CD4-positive, alpha-beta T cell (primary cell): ENCODE measurements around the gene CCDC146. TPM values are rescaled to one million over a fixed set of nuclear protein-coding genes. Genes with fewer than 3 reads are reported as not detected.
"Not testable (repeated sequence)": the region's sequence is repeated elsewhere in the genome, so short reads cannot be mapped to it uniquely, and the experiment has no call there.

Experiments
- ATAC-seq: fragments of 200-7000 bp; cut with Tn5 transposase; one replicate; pipeline ENCODE4 v1.10.0; 2022; ENCODE audit warnings: mild to moderate bottlenecking; ENCODE audit not compliant: poor library complexity
- CTCF ChIA-PET: fragments of 350-600 bp; sonication (Branson Sonifier 250); formaldehyde crosslinking; loops from one replicate; lab custom pipeline; 2021; ENCODE audit warnings: antibody characterized with exemption, inconsistent platforms; lab: Charles Lee
- POLR2A ChIA-PET: fragments of 350-600 bp; sonication (Branson Sonifier 250); formaldehyde crosslinking; loops from one replicate; lab custom pipeline; 2021; ENCODE audit warnings: antibody characterized with exemption, inconsistent platforms; lab: Charles Lee
- DNase-seq, 14 experiments: peaks; one replicate each; pipeline ENCODE4 v3.0.0-alpha.2; 2013 to 2020; ENCODE audit warnings: mixed read lengths in 2 of 14
- H3K27ac ChIP-seq, 2 donors: one replicate each; pipeline versions ENCODE4 v1.5.1 to v1.7.0; 2013; ENCODE audit warnings: low read length in 2 of 2, low read depth in 1 of 2, mild to moderate bottlenecking in 1 of 2
- H3K27me3 ChIP-seq, 2 experiments: 1 replicate in 1 of 2; 2 replicates in 1 of 2; pipeline versions ENCODE4 v1.6.1 to v1.7.0; 2013; ENCODE audit warnings: low read length in 2 of 2, control low read depth in 1 of 2, mild to moderate bottlenecking in 1 of 2, moderate library complexity in 1 of 2; ENCODE audit not compliant: insufficient read depth in 2 of 2, control insufficient read depth in 1 of 2
- H3K36me3 ChIP-seq: one replicate; pipeline ENCODE4 v1.6.1; 2013; ENCODE audit warnings: low read length, control low read depth; ENCODE audit not compliant: insufficient read depth
- H3K4me1 ChIP-seq: one replicate; pipeline ENCODE4 v1.6.1; 2013; ENCODE audit warnings: low read length, control low read depth; ENCODE audit not compliant: insufficient read depth
- H3K4me3 ChIP-seq: one replicate; pipeline ENCODE4 v1.5.1; 2013; ENCODE audit warnings: mild to moderate bottlenecking, low read length, moderate library complexity
- H3K9me3 ChIP-seq, 2 experiments: 1 replicate in 1 of 2; 2 replicates in 1 of 2; pipeline versions ENCODE4 v1.6.1 to v1.7.0; 2013; ENCODE audit warnings: low read length in 2 of 2, mild to moderate bottlenecking in 2 of 2, control low read depth in 1 of 2, moderate library complexity in 1 of 2; ENCODE audit not compliant: control insufficient read depth in 1 of 2, insufficient read depth in 1 of 2
- H3K27ac Mint-ChIP-seq: one replicate; pipeline ENCODE4 v1.8.0; 2020; ENCODE audit warnings: mixed read lengths
- H3K27me3 Mint-ChIP-seq: one replicate; pipeline ENCODE4 v1.8.0; 2021; ENCODE audit warnings: mixed read lengths
- H3K36me3 Mint-ChIP-seq: one replicate; pipeline ENCODE4 v1.8.0; 2021; ENCODE audit warnings: low read depth, mixed read lengths
- H3K4me1 Mint-ChIP-seq: one replicate; pipeline ENCODE4 v1.8.0; 2021; ENCODE audit warnings: low read depth, mixed read lengths
- H3K4me3 Mint-ChIP-seq: one replicate; pipeline ENCODE4 v1.8.0; 2020; ENCODE audit warnings: mild to moderate bottlenecking, mixed read lengths
- H3K9me3 Mint-ChIP-seq: one replicate; pipeline ENCODE4 v1.8.0; 2020; ENCODE audit warnings: mixed read lengths
- intact Hi-C, 2 experiments: fragments of 100-400 bp; cut with DNase I in 1 of 2; cut with micrococcal nuclease in 1 of 2; formaldehyde crosslinking; loops; one replicate each; pipeline versions ENCODE4 v1.15.1 to v1.9.0; 2023 to 2025; cut with DNase I, micrococcal nuclease
- total RNA-seq, 174 experiments: library from RNA in 2 of 174; stranded (reverse) in 2 of 174; gene quantifications; one replicate each; pipeline ENCODE4 v1.2.3 and lab custom pipeline; 2021 to 2026
- TF ChIP-seq, protein P1 (sequence below): fragments of 200-600 bp; IDR thresholded peaks from one replicate; pipeline ENCODE4 v1.8.0; 2022; ENCODE audit warnings: antibody characterized with exemption, mild to moderate bottlenecking

The CCDC146 gene
- total RNA-seq, 2 experiments from 2014 or later = 10.3 to 10.5 TPM

DNA sequence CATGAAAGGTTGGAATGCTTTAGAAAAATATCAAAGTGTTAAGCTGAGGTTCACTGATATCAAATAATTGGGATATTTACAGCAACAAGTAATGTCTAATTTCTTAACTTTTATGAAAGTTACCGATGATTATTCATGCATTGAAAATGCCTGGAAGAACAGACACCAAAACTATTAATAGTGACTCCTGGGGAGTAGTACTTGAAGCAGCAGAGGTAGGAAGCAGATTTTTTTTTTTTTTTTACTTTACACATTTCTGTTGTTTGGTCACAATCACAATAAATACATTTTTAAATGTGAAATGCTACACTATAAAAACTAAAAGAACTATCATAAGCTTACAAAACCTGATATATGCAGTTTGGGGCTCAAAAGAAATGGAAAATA lies 147.7 kb downstream of the CCDC146 start:
- ChIA-PET POLR2A (no interaction called here), CTCF (interaction anchor here (1.8 kb wide), 1 partner anchor 23 kb away, joined by 4 read pairs; no protein-coding TSS in a partner anchor)
- no peaks in the 10 kb centered on the region for H3K27me3 ChIP-seq
- no peak for ATAC-seq
- H3K36me3 Mint-ChIP-seq = peaks cover 4% of the 10 kb centered on the region
- intact Hi-C loops = no loop called here
- H3K9me3 Mint-ChIP-seq = no peaks in the 10 kb centered on the region
- TF ChIP-seq, protein P1, sequence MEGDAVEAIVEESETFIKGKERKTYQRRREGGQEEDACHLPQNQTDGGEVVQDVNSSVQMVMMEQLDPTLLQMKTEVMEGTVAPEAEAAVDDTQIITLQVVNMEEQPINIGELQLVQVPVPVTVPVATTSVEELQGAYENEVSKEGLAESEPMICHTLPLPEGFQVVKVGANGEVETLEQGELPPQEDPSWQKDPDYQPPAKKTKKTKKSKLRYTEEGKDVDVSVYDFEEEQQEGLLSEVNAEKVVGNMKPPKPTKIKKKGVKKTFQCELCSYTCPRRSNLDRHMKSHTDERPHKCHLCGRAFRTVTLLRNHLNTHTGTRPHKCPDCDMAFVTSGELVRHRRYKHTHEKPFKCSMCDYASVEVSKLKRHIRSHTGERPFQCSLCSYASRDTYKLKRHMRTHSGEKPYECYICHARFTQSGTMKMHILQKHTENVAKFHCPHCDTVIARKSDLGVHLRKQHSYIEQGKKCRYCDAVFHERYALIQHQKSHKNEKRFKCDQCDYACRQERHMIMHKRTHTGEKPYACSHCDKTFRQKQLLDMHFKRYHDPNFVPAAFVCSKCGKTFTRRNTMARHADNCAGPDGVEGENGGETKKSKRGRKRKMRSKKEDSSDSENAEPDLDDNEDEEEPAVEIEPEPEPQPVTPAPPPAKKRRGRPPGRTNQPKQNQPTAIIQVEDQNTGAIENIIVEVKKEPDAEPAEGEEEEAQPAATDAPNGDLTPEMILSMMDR = no peak
- no peaks in the 10 kb centered on the region for H3K9me3 ChIP-seq
- no peak overlapping the region for H3K4me3 Mint-ChIP-seq
- no peak overlapping the region for H3K27ac Mint-ChIP-seq
- DNase-seq = no peak
- H3K4me3 ChIP-seq = no peak overlapping the region
- no peak overlapping the region for H3K27ac ChIP-seq
- H3K4me1 ChIP-seq = no peaks in the 10 kb centered on the region
- no peaks in the 10 kb centered on the region for H3K27me3 Mint-ChIP-seq
- peaks cover 4% of the 10 kb centered on the region for H3K36me3 ChIP-seq
- H3K4me1 Mint-ChIP-seq = no peaks in the 10 kb centered on the region

DNA sequence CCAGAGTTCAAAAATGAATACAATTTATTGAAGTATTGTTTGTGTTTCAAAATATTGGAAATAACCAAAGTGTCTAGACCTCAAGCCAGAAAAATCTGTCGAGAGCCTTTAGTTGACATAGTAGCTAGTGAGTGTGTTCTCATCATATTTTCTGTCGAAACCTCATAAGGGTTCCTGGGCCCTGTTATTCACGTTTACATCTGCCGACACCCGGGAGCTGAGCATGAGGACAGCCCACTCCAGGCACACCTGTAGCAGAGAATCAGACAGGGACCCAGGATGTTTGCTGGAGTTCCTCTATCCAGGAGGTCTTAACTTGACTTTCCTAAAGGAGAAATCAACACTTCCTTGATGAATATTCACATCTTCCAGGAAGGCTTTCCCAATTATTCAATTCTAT lies 149.4 kb downstream of the CCDC146 start:
- H3K27me3 ChIP-seq = no peaks in the 10 kb centered on the region
- H3K4me3 ChIP-seq = no peak overlapping the region
- no peaks in the 10 kb centered on the region for H3K9me3 Mint-ChIP-seq
- no peaks in the 10 kb centered on the region for H3K4me1 ChIP-seq
- ATAC-seq (no peak), DNase-seq (no peak)
- TF ChIP-seq, protein P1 = no peak
- H3K36me3 ChIP-seq = peaks cover 4% of the 10 kb centered on the region
- H3K4me3 Mint-ChIP-seq = no peak overlapping the region
- ChIA-PET POLR2A (no interaction called here), CTCF (no interaction called here)
- no peak overlapping the region for H3K27ac ChIP-seq
- H3K9me3 ChIP-seq = no peaks in the 10 kb centered on the region
- H3K36me3 Mint-ChIP-seq = peaks cover 8% of the 10 kb centered on the region
- peaks cover 13% of the 10 kb centered on the region for H3K4me1 Mint-ChIP-seq
- no peaks in the 10 kb centered on the region for H3K27me3 Mint-ChIP-seq
- H3K27ac Mint-ChIP-seq = no peak overlapping the region
- intact Hi-C loops = no loop called here

DNA sequence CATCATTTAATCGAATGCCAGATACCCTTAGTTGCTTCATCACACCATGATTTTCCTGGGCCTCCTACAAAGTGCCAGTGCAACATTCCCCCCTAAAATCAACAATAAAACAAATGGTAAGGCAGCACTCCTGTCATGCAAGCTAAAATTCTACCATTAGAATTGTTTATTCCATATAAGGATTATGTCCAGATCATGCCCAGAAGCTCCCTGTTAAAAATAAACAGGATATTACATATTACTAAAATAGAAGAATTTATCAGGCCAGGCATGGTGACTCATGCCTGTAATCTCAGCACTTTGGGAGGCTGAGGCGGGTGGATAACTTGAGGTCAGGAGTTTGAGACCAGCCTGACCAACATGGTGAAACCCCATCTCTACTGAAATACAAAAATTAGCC lies 153.2 kb downstream of the CCDC146 start:
- intact Hi-C loops, H3K9me3 Mint-ChIP-seq, ATAC-seq, H3K4me3 Mint-ChIP-seq, CTCF ChIA-PET, H3K27me3 Mint-ChIP-seq, H3K27me3 ChIP-seq, H3K27ac Mint-ChIP-seq, DNase-seq, H3K9me3 ChIP-seq, H3K4me1 ChIP-seq, H3K27ac ChIP-seq, H3K4me3 ChIP-seq, POLR2A ChIA-PET, H3K36me3 ChIP-seq: not testable (repeated sequence)
- H3K4me1 Mint-ChIP-seq = peaks cover 13% of the 10 kb centered on the region
- H3K36me3 Mint-ChIP-seq = peaks cover 15% of the 10 kb centered on the region

DNA sequence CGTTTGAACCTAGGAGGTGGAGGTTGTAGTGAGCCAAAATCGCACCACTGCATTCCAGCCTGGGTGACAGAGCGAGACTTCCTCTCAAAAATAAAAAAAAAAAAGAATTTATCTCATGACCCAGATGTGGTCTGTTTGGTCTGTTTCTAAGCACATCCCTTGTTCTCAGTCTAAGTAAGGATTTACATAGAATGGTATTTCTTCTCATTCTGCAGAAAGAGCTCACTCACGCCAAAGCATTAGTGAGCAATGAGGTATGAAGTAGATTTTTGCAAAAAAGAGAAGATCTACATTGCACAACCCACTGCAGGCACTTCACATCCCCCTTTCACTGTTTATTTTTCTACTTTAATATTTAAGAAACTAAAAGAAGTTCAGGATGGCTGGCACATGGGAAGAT lies 153.7 kb downstream of the CCDC146 start:
- TF ChIP-seq, protein P1 = no peak
- H3K4me3 ChIP-seq = no peak overlapping the region
- H3K4me1 ChIP-seq = no peaks in the 10 kb centered on the region
- Mint-ChIP-seq H3K36me3 (peaks cover 15% of the 10 kb centered on the region), H3K27ac (no peak overlapping the region), H3K4me3 (no peak overlapping the region), H3K27me3 (no peaks in the 10 kb centered on the region), H3K4me1 (peaks cover 13% of the 10 kb centered on the region), H3K9me3 (no peaks in the 10 kb centered on the region)
- H3K27me3 ChIP-seq = no peaks in the 10 kb centered on the region
- H3K36me3 ChIP-seq = peaks cover 4% of the 10 kb centered on the region
- H3K27ac ChIP-seq = no peak overlapping the region
- POLR2A ChIA-PET = no interaction called here
- DNase-seq = no peak
- no peak for ATAC-seq
- intact Hi-C loops = no loop called here
- no peaks in the 10 kb centered on the region for H3K9me3 ChIP-seq
- CTCF ChIA-PET = interaction anchor here (0.7 kb wide), 1 partner anchor 860 kb away, joined by 4 read pairs; no protein-coding TSS in a partner anchor
